Activated gamma-delta T cell treated with Interleukin-2 at 50 U/mL for 16 hours (primary cell): ENCODE measurements around the gene TCF12.

Experiments
- DNase-seq: peaks from one replicate; pipeline ENCODE4 v3.0.0-alpha.2; 2020

TCF12 gene

DNA sequence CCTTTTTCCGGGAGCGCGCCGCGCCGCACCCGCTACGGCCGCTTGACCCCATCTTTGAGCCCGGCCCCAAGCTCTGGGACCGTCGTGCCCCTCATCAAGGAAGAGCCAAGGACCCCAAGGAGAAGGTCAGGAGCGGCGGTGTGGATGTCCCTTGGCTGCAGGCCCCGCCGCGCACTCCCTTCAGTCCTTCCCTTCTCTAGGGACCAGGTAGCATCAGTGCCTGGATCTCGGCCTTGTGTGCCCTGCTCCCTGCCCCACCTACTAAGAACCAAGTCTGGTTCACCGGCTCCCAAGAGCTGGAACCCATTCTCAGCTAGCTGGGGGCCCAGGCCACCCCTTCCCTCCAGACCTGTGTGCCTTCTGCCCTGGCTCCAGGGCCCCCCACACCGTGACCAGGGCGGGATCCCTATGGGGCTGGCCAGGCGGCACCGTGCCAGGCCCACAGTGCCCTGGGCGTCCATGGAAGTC is 388.5 kb downstream of the TCF12 start:
- DNase-seq = no peak

DNA sequence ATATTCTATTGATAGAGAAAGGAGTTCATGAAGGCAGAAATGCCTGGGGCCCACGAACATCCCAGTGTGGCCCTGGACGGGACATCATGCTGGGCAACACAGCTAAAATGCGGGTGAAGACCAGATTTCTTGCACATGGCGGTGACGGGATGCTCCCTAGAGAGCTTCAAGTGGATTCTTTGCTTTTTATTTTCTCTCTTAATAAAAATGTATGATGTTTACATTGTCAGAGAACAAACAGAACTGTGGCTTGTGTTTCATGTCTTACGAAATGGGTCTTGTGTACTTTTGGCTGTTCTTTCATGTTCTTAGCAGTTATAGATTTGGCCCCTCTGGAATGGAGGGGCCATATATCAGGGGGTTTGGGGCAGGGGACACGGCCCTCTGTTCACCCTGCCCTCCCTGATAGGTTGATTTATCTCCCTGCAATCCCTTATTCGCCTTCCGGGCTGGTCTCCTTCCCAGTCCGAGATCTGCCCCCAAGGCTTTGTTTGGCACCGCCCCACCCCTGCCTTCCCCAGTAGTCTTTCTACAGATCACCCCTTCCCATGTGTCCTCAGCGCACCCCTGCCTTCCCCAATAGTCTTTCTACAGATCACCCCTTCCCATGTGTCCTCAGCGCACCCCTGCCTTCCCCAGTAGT is 389.2 kb downstream of the TCF12 start:
- no peak for DNase-seq

DNA sequence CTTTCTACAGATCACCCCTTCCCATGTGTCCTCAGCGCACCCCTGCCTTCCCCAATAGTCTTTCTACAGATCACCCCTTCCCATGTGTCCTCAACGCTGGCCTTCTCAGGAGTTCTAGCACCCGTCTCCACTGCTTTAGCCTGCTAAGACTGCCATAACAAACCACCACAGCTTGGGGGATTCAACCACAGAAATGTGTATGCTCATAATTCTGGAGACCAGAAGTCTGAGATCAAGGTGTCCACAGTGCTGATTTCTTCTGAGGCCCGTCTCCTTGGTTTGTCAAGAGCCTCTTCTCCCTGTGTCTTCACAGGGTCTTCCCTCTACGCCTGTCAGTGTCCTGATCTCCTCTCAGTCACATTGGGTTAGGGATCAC is 389.7 kb downstream of the TCF12 start:
- no peak for DNase-seq

DNA sequence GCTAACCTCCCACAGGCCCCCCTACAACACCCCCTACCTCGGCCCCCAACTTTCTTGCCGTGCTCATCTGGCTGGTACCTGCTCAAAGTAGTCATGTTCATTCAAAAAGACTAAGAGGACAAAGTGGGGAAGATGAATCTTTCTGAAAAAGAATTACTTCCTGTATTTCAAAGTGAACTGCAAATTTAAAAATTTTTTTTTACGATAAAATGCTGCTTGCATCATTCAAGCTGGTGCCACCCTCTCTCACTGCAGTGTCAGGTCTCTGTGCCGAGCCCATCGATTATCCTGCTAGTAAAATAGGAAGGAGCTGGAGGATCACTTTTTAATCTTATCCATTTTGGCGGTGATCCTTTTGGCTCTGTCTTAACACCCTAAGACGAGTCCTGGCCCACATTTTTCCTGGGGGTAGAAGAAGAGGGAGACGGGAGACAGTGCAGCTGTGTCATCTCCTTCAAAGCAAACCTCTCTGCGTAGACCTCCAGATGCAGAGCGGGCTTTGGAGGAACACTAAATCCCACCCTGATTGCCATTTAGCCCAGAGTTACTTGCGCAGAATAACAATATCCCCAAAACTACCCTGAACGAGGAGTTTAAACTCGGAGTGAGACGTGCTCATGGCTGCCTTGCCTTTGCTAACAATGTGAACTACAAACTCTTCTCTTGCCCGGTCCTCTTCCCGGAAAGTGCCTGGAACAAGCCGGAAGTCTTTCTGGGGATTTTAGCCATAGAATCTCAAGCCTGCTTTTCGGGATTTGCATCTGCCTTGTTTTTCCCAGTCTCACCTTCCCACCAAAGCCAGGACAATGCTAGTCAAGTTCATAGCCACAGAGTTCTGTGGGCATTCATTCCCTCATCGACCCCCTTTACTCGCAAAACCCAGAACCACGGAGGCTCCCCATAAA is 391.7 kb downstream of the TCF12 start:
- DNase-seq = no peak

DNA sequence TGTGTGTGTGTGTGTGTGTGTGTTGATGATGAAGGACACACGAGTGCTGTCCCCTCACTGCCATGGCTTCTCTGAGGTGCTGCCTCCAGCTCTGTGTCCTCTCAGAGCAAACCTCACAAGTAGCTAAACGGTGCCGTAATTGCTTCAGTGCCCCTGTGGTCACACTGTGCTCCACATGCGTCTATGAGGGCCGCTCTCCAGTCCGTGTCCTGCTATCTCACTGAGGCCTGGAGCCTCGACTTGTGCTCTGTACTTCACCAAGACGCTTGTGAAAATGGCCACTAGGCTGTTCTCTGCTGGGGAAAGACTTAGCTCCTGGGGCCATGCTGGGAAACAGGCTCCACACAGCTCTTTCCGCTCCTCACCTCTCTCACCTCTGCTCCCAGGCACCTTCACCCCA is 392.4 kb downstream of the TCF12 start:
- DNase-seq = no peak

DNA sequence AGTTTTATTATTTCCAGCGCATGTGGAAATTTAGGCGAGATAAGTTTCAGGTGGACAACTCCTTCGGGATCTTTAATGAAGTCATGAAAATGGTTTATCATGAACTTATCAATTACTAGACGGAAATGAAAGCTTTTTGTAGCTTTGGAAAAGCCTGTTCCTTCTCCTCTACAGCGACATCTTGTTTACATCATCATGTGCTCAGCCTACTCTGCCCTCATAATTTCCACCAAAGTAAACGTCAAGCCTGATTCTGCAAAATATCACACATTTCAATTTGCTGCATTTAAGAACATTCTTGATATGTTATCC is 393.5 kb downstream of the TCF12 start:
- DNase-seq = no peak

DNA sequence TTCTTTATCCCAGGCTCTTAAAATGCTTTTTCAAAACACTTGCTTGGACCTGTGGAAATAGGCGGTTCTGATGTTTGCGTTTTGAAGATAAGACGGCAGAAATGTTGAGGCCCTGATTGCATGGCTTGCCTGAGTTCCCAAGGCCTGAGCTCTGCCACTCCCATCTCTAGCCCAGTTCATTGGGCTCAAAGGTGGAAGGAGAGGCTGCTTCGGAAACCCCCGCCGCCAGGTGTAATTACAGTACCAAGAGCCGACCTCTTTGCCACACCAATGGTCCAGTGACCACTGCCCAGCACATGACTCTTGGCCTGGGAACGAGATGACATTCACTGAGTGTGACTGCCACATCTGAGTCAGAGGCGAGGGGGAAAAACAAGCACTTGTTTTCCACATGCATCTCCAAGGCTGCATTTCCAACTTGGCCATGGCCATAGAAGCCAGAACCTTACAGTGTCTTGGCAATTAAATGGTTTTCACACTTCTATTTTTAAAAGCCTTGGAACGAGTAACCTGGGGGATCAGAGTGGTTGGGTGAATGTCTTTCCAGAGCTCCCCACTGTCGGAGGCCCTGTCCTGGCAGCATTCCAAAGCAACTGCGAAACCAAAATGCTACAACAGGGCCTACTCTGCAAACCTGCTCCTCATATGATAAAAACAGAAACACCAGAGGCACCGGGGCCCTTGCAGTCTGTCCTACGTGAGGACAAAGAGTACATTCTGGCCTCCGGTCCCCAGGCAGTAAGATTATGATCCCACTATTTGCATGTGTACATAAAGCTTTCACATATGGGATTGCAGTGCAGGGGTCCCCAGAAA is 394.1 kb downstream of the TCF12 start:
- DNase-seq = no peak

DNA sequence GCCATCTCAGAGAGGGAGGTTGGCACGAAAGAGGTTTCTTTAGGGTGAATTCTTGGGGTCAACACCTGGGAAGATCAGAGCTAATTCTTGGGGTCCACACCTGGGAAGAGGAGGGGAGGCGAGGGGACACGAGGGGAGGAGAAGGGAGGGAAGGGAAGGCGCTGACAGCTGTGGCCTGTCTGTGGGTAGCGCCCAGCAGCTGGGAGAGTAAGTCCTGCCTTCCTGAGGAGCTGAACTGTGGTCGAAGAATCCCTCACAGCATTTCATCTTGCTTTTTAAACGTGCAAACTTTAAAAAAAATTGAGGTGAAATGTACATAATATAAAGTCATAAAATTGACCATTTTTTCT is 394.7 kb downstream of the TCF12 start:
- no peak for DNase-seq

DNA sequence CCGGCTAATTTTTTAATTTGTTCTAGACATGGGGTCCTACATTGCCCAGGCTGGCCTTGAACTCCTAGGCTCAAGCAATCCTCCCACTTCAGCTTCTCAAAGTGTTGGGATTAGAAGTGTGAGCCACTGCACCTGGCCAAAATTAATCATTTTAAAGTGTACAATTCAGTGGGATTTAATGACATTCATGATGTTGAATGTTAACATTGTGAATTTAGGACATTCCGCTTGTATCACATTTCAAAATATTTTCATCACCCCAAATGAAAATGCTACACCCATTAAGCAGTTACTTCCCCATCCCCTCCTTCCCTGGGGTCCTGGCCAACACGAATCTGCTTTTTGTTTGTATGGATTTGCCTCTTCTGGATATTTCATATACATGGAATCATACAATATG is 395.8 kb downstream of the TCF12 start:
- DNase-seq = no peak

DNA sequence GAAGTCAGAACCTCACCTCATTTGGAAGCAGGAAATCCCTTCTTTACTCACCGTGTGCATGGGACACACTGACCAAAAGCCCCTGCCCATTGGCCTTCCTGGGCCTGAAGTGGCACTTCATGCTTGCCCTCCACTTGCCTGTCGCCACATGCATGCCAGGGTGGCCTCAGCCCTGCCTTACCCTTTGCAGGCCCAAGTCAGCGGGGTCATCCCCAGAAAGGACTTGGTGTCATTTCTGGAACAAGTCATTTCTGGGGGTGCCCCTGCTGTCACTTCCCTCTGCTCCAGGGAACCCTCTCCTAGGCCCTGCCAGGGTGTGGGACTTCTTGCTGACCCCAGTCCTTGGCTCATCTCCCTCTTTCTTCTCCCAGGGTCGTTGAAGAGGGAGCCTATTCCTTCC is 398.0 kb downstream of the TCF12 start:
- DNase-seq = no peak

DNA sequence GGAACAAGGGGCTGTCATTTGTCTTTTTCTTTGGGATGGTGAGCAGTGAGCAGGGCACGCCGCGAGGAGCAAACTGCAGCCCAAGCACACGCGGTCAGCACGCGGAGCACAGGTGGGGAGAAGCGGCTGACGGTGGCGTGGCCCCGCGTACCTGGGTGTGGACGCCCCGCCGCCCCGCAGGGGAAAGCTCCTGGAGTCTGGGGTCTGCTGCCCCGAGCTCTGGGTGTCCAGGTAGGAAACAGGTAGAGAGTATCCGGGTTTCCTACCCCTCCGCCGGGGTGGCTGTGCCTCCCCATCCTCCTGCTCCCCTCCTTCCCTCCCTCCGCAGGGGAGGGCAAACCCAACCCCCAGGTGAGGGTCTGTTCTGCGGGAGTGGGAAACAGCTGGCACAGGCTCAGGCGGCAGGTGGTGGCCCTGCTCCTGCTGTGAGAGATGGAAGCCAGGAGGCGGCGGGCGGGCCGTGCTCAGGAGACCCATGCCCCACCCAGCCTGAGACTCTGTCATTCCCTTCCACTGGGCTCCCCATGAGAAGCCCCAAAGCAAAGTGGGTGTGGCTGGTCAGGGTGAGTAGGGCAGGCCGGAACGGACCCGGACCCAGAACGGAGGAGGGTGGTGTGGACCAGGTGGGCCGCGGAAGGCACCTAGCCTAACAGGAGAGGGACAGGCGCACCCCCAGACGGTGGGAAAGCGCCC is 400.9 kb downstream of the TCF12 start:
- DNase-seq = no peak

DNA sequence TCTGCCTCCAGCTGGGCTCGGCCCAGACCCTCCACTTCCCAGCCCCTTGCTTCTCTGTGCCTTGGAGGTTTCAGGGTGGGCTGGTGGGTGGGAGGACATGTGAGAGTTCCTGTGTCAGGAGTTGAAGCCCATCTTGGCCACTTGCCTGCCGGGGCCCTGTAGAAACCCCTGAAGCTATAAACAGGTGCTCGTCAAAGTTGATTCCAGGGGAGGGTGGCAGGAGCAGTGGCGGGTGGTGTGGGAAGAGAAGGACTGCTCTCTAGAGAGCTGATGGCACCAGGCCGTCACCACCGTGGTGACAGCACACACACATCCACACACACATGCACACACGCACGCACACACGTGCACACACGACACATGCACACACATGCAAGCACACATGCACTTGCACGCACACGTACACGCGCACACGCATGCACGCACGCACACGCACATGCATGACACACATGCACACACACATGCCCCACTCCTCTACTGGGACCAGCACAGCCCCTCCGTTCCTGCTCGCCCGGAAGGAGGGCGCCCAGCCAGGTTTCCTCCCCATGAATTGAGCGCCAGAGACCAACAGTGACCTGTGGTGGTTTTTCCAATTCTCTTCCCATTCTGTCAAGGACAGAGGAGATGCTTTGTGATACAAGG is 401.6 kb downstream of the TCF12 start:
- DNase-seq = no peak

DNA sequence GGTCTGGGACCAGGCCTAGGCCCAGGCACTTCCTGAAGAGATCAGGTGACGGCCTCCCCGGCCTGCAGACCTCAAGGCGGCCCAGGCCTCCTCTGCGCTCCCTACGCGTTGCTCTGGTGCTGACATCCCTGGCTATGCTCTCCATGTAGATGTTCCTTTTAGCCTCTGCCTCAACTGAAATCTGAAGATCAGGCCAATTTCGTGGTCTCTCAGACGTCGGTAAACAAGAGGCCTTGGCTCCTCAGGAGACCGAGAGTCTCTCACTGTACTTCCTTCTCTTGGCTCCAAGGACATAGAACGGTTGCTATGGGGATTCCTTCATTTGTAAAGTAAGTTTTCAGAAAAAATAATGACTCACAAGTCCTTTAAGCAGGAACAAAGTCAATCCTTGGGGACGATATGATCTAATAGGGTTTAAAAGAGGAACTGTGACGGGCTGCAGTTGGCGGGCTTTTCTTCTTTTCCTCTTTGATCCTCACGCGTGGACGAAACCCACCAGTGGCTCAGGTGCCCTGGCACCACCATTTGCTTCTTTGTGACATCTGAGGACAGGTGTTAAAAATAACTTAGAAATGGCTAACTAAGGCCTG is 402.3 kb downstream of the TCF12 start:
- DNase-seq = no peak

DNA sequence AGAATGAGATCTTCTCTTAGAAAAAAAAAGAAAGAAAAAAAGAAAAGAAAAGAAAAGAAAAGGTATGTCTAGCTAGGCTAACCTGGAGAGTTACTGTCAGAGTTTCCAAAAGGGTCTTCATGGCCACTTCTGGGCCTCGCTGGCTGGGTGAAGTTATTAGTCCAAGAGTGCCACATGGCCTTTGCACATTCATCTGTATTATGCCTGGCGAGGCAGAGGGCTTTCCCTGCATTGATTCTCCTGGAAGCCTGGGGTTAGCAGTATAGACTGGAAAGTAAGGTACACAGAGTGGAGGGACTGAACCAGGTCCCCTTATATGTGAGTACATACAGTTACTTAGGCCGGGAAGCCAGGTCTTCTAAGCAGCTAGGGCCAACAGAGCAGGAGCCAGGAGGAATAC is 403.0 kb downstream of the TCF12 start:
- no peak for DNase-seq

DNA sequence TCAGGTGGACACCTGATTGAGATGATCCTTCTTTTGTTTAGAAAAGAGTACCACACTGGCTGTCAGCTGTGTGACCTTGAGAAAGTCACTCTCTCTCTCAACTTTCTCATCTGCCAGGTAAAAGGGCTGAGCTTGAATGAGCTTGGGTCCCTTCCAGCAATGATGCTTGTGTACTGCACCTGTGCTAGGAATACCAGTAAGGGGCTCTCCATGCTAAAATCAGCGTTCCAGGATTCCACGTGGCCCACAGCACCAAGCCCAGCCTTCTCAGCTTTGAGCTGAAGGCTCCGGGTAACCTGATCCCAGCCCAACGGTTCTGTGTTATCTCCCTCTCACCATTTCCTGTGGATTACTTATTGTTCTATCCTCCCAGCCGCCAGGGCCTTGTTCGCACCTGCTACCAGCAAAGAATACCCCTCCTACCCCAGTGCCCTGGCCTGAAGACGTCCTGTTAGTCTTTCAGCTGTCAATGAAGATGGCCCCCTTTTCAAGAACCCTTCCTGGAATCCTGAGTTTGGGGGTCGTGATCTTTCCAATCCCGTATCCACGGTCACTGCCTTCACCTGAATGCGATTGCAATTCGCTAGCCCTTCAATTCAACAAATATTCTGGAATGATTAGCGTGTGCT is 403.6 kb downstream of the TCF12 start:
- no peak for DNase-seq

DNA sequence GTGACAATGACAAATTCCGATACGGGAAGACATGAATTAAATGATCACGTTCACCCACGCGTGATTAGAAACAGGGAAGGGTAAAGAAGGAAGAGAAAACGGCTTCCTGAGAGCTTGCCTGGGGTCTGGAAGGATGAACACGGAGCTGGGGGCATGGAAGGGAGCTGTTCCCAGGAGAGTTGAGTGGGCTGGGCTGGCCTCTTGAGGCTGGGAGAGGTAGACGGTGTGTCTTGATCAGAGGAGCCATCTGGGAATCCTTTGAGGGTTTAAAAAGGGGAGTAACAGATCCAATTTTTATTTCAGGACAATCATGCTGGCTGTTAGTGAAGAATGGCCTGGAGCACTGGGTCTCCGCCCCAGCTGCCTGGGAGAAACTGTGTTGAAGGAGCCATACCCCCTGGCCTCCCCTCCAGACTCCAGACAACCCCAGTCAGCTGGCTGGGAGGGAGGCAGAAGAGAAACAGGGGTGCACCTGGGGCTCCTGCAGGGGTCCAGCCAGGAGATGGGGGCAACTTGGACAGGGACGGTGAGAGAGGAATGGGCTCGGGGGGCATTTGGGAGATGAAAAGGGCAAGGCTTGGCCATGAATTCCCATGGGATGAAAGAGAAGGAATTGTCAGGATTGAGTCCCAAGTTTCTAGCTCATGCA is 404.3 kb downstream of the TCF12 start:
- DNase-seq = no peak

DNA sequence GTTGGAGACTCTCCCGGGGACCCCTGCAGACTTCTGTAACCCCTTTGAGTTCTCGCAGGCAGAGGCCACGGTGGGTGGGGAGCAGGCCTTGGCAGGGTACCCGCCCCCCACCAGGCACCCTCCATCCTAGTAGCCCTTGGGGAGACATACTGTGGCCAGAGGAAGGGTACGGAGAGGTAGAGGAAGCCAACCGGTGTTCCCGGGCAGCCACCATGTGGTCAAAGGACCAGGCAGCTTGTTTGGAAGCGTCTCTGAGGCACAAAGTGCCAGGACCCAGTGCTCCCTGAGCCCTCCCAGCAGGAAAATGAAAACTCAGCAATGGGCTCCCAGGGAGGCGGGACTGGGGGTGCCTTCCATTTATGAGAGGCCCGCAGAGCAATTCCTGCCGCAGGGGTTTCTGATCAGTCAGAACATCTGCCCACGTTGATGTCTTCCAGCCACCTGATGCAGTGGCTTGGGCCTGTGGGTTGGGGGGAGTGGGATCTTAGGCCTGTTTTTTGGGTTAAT is 404.9 kb downstream of the TCF12 start:
- DNase-seq = no peak

DNA sequence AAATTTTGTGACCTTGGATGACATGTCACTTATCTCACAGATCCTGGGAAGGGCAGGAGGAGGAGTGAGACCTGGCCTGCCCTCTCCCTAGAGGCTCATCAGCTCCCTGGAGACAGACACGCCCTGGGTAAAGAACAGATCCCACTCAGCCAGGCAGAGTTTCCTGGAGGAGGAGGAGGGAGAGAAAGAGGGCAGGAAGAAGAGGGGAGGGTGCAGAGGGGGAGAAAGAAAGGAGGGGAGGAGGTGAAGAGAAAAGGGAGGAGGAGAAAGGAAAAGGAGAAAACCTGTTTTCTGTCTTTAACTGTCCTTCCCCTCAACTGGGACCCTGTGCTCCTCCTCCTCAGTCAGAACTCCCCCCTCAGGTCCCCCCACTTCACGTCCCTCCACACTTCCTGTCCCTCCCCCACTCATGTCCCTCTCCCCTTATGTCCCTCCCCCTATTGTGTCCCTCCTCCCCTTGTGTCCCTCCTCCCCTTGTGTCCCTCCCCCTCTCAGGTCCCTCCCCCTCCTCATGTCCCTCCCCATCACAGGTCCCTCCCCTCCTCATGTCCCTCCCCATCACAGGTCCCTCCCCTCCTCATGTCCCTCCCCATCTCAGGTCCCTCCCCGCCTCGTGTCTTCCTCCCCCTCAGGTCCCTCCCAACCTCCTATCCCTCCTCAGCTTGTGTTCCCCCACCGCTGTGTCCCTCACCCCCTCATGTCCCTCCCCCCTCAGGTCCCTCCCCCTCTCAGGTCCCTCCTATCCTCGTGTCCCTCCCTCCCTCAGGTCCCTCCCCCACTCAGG is 405.6 kb downstream of the TCF12 start:
- DNase-seq = no peak

DNA sequence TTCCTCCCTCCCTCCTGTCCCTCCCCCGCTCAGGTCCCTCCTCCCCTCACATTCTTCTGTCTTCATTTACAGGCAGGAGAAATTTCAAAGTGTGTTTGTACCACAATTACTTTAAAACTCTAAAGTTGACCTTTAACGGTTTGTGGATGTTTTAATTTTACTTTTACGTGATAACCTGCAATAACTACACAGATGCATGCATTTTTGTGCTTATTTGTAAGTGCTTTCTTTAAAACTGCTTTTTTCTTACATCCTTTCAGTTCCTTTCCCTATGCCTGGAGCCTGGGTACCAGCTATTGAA is 406.1 kb downstream of the TCF12 start:
- DNase-seq = no peak

DNA sequence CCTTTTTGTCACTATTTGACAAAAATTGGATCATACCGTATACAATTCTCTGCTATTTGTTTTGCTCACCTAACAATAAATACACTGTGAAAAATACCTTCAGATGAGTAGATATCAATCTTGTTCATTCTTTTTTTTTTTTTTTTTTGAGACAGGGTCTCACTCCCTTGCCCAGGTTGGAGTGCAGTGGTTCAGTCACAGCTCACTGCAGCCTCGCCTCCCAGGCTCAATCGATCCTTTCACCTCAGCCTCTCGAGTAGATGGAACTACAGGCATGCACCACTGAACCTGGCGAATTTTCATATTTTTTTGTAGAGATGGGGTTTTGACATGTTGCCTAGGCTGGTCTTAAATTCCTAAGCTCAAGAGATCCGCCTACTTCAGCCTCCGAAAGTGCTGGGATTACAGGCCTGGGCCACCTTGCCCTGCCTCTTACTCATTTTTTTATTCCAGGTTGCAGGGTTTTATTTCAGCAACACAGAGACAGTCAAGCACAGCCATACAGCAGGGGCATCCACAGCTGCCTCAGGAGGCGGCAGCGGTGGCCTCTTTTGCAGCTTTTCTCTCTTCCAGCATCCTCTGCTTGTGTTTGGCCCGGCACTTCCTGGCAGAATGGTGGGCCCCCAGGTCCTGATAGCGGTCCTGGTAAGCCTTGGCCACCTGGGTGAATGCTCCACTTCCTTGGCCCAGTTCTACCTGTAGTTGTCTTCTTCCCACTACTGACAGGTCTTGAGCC is 406.7 kb downstream of the TCF12 start:
- DNase-seq = no peak
